ENCODE results near the gene HNRNPUL1.

DNA sequence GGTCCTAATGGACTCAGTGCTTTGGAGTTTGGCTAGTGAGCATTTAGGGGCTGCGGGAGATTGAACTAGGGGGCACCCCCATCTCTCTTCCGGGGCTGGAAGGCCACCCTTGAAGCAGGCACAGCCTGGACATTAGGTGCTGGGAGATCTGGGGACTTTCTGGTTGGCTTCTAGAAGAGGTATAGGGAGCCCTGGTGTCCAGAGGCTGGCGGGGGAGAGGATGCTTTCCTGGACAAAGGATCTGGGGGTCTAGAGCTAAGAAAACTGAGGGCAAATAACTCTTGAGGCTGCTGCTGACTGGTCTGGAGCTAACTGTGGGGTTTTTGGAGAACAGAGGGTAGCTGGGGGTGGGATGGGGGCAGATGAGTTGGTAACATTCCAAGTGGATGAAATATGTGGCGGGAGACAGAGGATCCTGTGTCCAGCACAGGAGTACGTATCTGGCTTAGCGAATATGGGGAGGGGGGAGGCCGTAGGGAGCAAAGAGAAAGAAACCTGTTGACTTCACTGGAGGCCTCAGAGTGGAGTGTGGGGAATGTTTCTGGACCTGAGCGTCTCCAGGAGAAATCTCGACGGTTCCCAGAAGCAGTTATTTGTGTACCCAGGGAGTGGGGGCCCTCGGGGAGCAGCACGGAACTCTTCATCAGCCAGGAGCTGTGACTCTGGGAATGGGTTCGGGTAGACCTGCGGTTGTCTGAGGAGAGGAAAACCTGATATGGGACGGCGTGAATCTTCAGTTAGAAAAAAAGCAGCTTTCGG lies 1.4 kb downstream of the HNRNPUL1 start:
- TF ChIP-seq TAF1 (IDR thresholded peaks at IDR 0.05; ENCODE audit: borderline replicate concordance, insufficient read depth, low read length) (no peak), SIN3A (IDR thresholded peaks at IDR 0.05; ENCODE audit: borderline replicate concordance, insufficient read depth, low read length) (no peak)
- TF ChIP-seq, protein P1, sequence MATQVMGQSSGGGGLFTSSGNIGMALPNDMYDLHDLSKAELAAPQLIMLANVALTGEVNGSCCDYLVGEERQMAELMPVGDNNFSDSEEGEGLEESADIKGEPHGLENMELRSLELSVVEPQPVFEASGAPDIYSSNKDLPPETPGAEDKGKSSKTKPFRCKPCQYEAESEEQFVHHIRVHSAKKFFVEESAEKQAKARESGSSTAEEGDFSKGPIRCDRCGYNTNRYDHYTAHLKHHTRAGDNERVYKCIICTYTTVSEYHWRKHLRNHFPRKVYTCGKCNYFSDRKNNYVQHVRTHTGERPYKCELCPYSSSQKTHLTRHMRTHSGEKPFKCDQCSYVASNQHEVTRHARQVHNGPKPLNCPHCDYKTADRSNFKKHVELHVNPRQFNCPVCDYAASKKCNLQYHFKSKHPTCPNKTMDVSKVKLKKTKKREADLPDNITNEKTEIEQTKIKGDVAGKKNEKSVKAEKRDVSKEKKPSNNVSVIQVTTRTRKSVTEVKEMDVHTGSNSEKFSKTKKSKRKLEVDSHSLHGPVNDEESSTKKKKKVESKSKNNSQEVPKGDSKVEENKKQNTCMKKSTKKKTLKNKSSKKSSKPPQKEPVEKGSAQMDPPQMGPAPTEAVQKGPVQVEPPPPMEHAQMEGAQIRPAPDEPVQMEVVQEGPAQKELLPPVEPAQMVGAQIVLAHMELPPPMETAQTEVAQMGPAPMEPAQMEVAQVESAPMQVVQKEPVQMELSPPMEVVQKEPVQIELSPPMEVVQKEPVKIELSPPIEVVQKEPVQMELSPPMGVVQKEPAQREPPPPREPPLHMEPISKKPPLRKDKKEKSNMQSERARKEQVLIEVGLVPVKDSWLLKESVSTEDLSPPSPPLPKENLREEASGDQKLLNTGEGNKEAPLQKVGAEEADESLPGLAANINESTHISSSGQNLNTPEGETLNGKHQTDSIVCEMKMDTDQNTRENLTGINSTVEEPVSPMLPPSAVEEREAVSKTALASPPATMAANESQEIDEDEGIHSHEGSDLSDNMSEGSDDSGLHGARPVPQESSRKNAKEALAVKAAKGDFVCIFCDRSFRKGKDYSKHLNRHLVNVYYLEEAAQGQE (IDR thresholded peaks at IDR 0.05; ENCODE audit: insufficient read depth in 1 of 2, low read depth in 2 of 2, low read length in 2 of 2), result no peak
